ENCODE data around the gene B4GALT2.

- TF ChIP-seq EZH2phosphoT487 (conservative IDR thresholded peaks at IDR 0.05; ENCODE audit: low read length) = no peak
- TF ChIP-seq CTCF (IDR thresholded peaks at IDR 0.05; ENCODE audit: insufficient read depth, low read length, poor library complexity, severe bottlenecking) = no peak
Measured at GRCh38 chr1:43994071-43994470, 15.1 kb downstream of the B4GALT2 start.
